CD4-positive, alpha-beta T cell (primary cell): Measurements from ENCODE around the gene DNM1. TPM values are rescaled to one million over a fixed set of nuclear protein-coding genes. Genes with fewer than 3 reads are reported as not detected.

Source experiments
- ATAC-seq: fragments of 200-7000 bp; cut with Tn5 transposase; one replicate; pipeline ENCODE4 v1.10.0; 2022; ENCODE audit warnings: mild to moderate bottlenecking; ENCODE audit not compliant: poor library complexity
- CTCF ChIA-PET: fragments of 350-600 bp; sonication (Branson Sonifier 250); formaldehyde crosslinking; loops from one replicate; lab custom pipeline; 2021; ENCODE audit warnings: antibody characterized with exemption, inconsistent platforms; lab: Charles Lee
- POLR2A ChIA-PET: fragments of 350-600 bp; sonication (Branson Sonifier 250); formaldehyde crosslinking; loops from one replicate; lab custom pipeline; 2021; ENCODE audit warnings: antibody characterized with exemption, inconsistent platforms; lab: Charles Lee
- DNase-seq, 14 experiments: peaks; one replicate each; pipeline ENCODE4 v3.0.0-alpha.2; 2013 to 2020; ENCODE audit warnings: mixed read lengths in 2 of 14
- H3K27ac ChIP-seq, 2 donors: one replicate each; pipeline versions ENCODE4 v1.5.1 to v1.7.0; 2013; ENCODE audit warnings: low read length in 2 of 2, low read depth in 1 of 2, mild to moderate bottlenecking in 1 of 2
- H3K27me3 ChIP-seq, 2 experiments: 1 replicate in 1 of 2; 2 replicates in 1 of 2; pipeline versions ENCODE4 v1.6.1 to v1.7.0; 2013; ENCODE audit warnings: low read length in 2 of 2, control low read depth in 1 of 2, mild to moderate bottlenecking in 1 of 2, moderate library complexity in 1 of 2; ENCODE audit not compliant: insufficient read depth in 2 of 2, control insufficient read depth in 1 of 2
- H3K36me3 ChIP-seq: one replicate; pipeline ENCODE4 v1.6.1; 2013; ENCODE audit warnings: low read length, control low read depth; ENCODE audit not compliant: insufficient read depth
- H3K4me1 ChIP-seq: one replicate; pipeline ENCODE4 v1.6.1; 2013; ENCODE audit warnings: low read length, control low read depth; ENCODE audit not compliant: insufficient read depth
- H3K4me3 ChIP-seq: one replicate; pipeline ENCODE4 v1.5.1; 2013; ENCODE audit warnings: mild to moderate bottlenecking, low read length, moderate library complexity
- H3K9me3 ChIP-seq, 2 experiments: 1 replicate in 1 of 2; 2 replicates in 1 of 2; pipeline versions ENCODE4 v1.6.1 to v1.7.0; 2013; ENCODE audit warnings: low read length in 2 of 2, mild to moderate bottlenecking in 2 of 2, control low read depth in 1 of 2, moderate library complexity in 1 of 2; ENCODE audit not compliant: control insufficient read depth in 1 of 2, insufficient read depth in 1 of 2
- H3K27ac Mint-ChIP-seq: one replicate; pipeline ENCODE4 v1.8.0; 2020; ENCODE audit warnings: mixed read lengths
- H3K27me3 Mint-ChIP-seq: one replicate; pipeline ENCODE4 v1.8.0; 2021; ENCODE audit warnings: mixed read lengths
- H3K36me3 Mint-ChIP-seq: one replicate; pipeline ENCODE4 v1.8.0; 2021; ENCODE audit warnings: low read depth, mixed read lengths
- H3K4me1 Mint-ChIP-seq: one replicate; pipeline ENCODE4 v1.8.0; 2021; ENCODE audit warnings: low read depth, mixed read lengths
- H3K4me3 Mint-ChIP-seq: one replicate; pipeline ENCODE4 v1.8.0; 2020; ENCODE audit warnings: mild to moderate bottlenecking, mixed read lengths
- H3K9me3 Mint-ChIP-seq: one replicate; pipeline ENCODE4 v1.8.0; 2020; ENCODE audit warnings: mixed read lengths
- CTCF ChIP-seq: fragments of 200-600 bp; IDR thresholded peaks from one replicate; pipeline ENCODE4 v1.8.0; 2022; ENCODE audit warnings: antibody characterized with exemption, mild to moderate bottlenecking
- intact Hi-C, 2 experiments: fragments of 100-400 bp; cut with DNase I in 1 of 2; cut with micrococcal nuclease in 1 of 2; formaldehyde crosslinking; loops; one replicate each; pipeline versions ENCODE4 v1.15.1 to v1.9.0; 2023 to 2025; cut with DNase I, micrococcal nuclease
- total RNA-seq, 174 experiments: library from RNA in 2 of 174; stranded (reverse) in 2 of 174; gene quantifications; one replicate each; pipeline ENCODE4 v1.2.3 and lab custom pipeline; 2021 to 2026

DNM1 gene
- total RNA-seq, 2 experiments from 2014 or later = 1.8 to 2.5 TPM

DNA sequence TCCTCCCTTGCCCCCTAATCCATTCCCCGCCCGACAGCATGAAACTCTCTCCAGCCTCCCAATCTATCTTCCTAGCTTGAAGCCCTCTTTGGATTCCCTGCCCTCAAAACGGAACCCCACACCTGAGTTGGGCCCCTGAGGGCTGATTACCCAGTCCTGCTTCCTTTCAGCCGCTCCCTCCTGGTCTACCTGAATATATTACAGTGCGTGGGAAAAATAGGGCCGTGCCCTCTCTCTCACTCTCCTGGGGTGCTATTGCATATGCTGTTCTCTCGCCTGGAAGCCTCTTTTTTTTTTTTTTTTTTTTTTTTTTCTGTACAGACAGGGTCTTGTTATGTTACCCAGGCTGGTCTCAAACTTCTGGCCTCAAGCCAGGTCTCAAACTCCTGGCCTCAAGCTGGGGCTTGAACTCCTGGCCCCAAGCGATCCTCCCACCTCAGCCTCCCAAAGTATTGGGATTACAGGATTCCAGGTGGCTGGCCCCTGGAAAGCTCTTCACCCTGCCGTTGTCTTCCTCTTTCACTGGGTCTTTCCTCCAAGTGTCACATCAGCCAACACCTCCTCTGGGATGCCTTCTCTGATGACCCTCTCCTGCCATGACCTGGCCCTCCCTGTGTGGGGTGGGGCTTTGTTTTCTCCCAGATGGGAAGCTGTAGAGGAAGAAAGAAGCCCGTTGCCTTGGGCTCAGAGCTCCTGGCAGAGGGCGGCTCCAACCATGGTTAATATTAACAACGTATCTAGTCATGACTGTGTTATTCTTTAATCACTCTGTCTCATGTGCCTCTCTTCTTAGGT is 8.2 kb downstream of the DNM1 start:
- Mint-ChIP-seq H3K4me3 (no peak overlapping the region), H3K27ac (no peak overlapping the region), H3K4me1 (no peaks in the 10 kb centered on the region), H3K27me3 (peaks cover 16% of the 10 kb centered on the region), H3K9me3 (no peaks in the 10 kb centered on the region), H3K36me3 (no peaks in the 10 kb centered on the region)
- intact Hi-C loops = no loop called here
- Histone ChIP-seq H3K9me3 (no peaks in the 10 kb centered on the region), H3K4me3 (no peak overlapping the region), H3K27me3 (no peaks in the 10 kb centered on the region), H3K27ac (no peak overlapping the region), H3K36me3 (no peaks in the 10 kb centered on the region), H3K4me1 (no peaks in the 10 kb centered on the region)
- DNase-seq (no peak), ATAC-seq (no peak)
- POLR2A ChIA-PET = interaction anchor here (0.6 kb wide), 1 partner anchor 811 kb away, joined by 3 read pairs; no protein-coding TSS in a partner anchor
- TF ChIP-seq CTCF = no peak
- CTCF ChIA-PET = interaction anchor here (0.6 kb wide), 1 partner anchor 62 kb away, joined by 4 read pairs; no protein-coding TSS in a partner anchor

GRCh38 chr9:128211981-128212281 is 8.8 kb downstream of the DNM1 start:
- no peak overlapping the region for H3K4me3 Mint-ChIP-seq
- ATAC-seq (no peak), DNase-seq (no peak)
- CTCF ChIA-PET = interaction anchor here (0.6 kb wide), 1 partner anchor 61 kb away, joined by 4 read pairs; no protein-coding TSS in a partner anchor
- no peaks in the 10 kb centered on the region for H3K9me3 Mint-ChIP-seq
- POLR2A ChIA-PET = no interaction called here
- no peaks in the 10 kb centered on the region for H3K4me1 Mint-ChIP-seq
- H3K36me3 ChIP-seq = no peaks in the 10 kb centered on the region
- H3K4me3 ChIP-seq = no peak overlapping the region
- H3K27ac ChIP-seq = no peak overlapping the region
- no peaks in the 10 kb centered on the region for H3K36me3 Mint-ChIP-seq
- no peaks in the 10 kb centered on the region for H3K27me3 ChIP-seq
- no peak for TF ChIP-seq CTCF
- H3K27ac Mint-ChIP-seq = no peak overlapping the region
- no peaks in the 10 kb centered on the region for H3K9me3 ChIP-seq
- H3K27me3 Mint-ChIP-seq = peaks cover 16% of the 10 kb centered on the region
- intact Hi-C loops = no loop called here
- H3K4me1 ChIP-seq = no peaks in the 10 kb centered on the region

GRCh38 chr9:128213746-128214497 is 10.7 kb downstream of the DNM1 start:
- Histone ChIP-seq H3K36me3 (no peaks in the 10 kb centered on the region), H3K9me3 (no peaks in the 10 kb centered on the region), H3K4me1 (peaks cover 14% of the 10 kb centered on the region), H3K27me3 (no peaks in the 10 kb centered on the region), H3K27ac (no peak overlapping the region), H3K4me3 (no peak overlapping the region)
- Mint-ChIP-seq H3K27me3 (peaks cover 10% of the 10 kb centered on the region), H3K9me3 (no peaks in the 10 kb centered on the region), H3K4me1 (peaks cover 10% of the 10 kb centered on the region), H3K4me3 (no peak overlapping the region), H3K36me3 (no peaks in the 10 kb centered on the region), H3K27ac (no peak overlapping the region)
- DNase-seq (no peak), ATAC-seq (no peak)
- TF ChIP-seq CTCF = no peak
- intact Hi-C loops = no loop called here
- ChIA-PET POLR2A (no interaction called here), CTCF (no interaction called here)
